GM19468 (cell line): ENCODE measurements around the gene ANKRD1.

ENCODE experiments used
- ATAC-seq: cut with Tn5 transposase; IDR thresholded peaks from one replicate; pipeline ENCODE4 v1.9.1; 2021; ENCODE audit warnings: mild to moderate bottlenecking, moderate library complexity, moderate number of reproducible peaks; ENCODE audit not compliant: unreplicated experiment; ENCODE audit errors: extremely low read depth

Gene ANKRD1

GRCh38 chr10:90936276-90936659 lies 15.4 kb upstream of the ANKRD1 start:
- ATAC-seq, result no peak

GRCh38 chr10:90935581-90936275 lies 14.8 kb upstream of the ANKRD1 start:
- ATAC-seq, result no peak

GRCh38 chr10:90930971-90931871 lies 10.3 kb upstream of the ANKRD1 start:
- ATAC-seq, result no peak

GRCh38 chr10:90930070-90930837 lies 9.4 kb upstream of the ANKRD1 start:
- no peak for ATAC-seq

GRCh38 chr10:90929179-90929578 lies 8.3 kb upstream of the ANKRD1 start:
- ATAC-seq, result no peak

GRCh38 chr10:90927293-90927692 lies 6.4 kb upstream of the ANKRD1 start:
- no peak for ATAC-seq

- no peak for ATAC-seq
These were observed 4.5 kb upstream of the ANKRD1 start for GRCh38 chr10:90925079-90926029.

- no peak for ATAC-seq
These were observed 3.7 kb upstream of the ANKRD1 start for GRCh38 chr10:90924552-90924951.

- no peak for ATAC-seq
These were observed 2.3 kb upstream of the ANKRD1 start for GRCh38 chr10:90923111-90923731.

- no peak for ATAC-seq
These were observed 1.0 kb upstream of the ANKRD1 start for GRCh38 chr10:90921906-90922305.

GRCh38 chr10:90919683-90920574 lies 958 bp downstream of the ANKRD1 start:
- ATAC-seq, result no peak

GRCh38 chr10:90917968-90918318 lies 2.9 kb downstream of the ANKRD1 start:
- no peak for ATAC-seq

GRCh38 chr10:90917238-90917967 lies 3.5 kb downstream of the ANKRD1 start:
- no peak for ATAC-seq

GRCh38 chr10:90916392-90917237 lies 4.3 kb downstream of the ANKRD1 start:
- no peak for ATAC-seq

GRCh38 chr10:90915766-90916075 lies 5.2 kb downstream of the ANKRD1 start:
- ATAC-seq, result no peak

- ATAC-seq, result no peak
These were observed 5.7 kb downstream of the ANKRD1 start for GRCh38 chr10:90914992-90915765.
